ENCODE measurements around the gene NME9.

GRCh38 chr3:138367911-138368310, 38.3 kb upstream of the NME9 start:
- TF ChIP-seq MAX (IDR thresholded peaks at IDR 0.05) (no peak), CTCF (IDR thresholded peaks at IDR 0.05) (no peak), RCOR1 (IDR thresholded peaks at IDR 0.05; ENCODE audit: low read depth, low read length) (no peak), SMC3 (IDR thresholded peaks at IDR 0.05) (no peak)

All from A549 (cell line).